Right ventricle myocardium inferior (tissue), 1 donor: ENCODE results near the gene PCGF1. TPM values are rescaled to one million over a fixed set of nuclear protein-coding genes. Genes with fewer than 3 reads are reported as not detected.
A peak's percentile ranks its signal among the peaks of the same experiment; 100 is the strongest.

Experiments used
- ATAC-seq: fragments of 200-7000 bp; cut with Tn5 transposase; one replicate; pipeline ENCODE4 v1.9.1; 2020; ENCODE audit warnings: mild to moderate bottlenecking, moderate library complexity
- DNase-seq: peaks from one replicate; pipeline ENCODE4 v3.0.0; 2021; ENCODE audit errors: missing footprints
- intact Hi-C: fragments of 100-400 bp; cut with DNase I; formaldehyde crosslinking; loops from one replicate; pipeline ENCODE4 v1.11.0; 2022
- total RNA-seq: library from RNA; stranded (reverse); fragmentation: NEBNext Ultra II Directional; extraction: Animal tissue kit (Norgen Biotek cat#: 25700); gene quantifications from one replicate; pipeline ENCODE4 v1.2.1, GENCODE V29; 2021
- donor health status: DM: no; HTN: yes; CAD: no; lungs with severe emphysema.

PCGF1 gene
- total RNA-seq, 1 donor from 2014 or later = 26.7 TPM

DNA sequence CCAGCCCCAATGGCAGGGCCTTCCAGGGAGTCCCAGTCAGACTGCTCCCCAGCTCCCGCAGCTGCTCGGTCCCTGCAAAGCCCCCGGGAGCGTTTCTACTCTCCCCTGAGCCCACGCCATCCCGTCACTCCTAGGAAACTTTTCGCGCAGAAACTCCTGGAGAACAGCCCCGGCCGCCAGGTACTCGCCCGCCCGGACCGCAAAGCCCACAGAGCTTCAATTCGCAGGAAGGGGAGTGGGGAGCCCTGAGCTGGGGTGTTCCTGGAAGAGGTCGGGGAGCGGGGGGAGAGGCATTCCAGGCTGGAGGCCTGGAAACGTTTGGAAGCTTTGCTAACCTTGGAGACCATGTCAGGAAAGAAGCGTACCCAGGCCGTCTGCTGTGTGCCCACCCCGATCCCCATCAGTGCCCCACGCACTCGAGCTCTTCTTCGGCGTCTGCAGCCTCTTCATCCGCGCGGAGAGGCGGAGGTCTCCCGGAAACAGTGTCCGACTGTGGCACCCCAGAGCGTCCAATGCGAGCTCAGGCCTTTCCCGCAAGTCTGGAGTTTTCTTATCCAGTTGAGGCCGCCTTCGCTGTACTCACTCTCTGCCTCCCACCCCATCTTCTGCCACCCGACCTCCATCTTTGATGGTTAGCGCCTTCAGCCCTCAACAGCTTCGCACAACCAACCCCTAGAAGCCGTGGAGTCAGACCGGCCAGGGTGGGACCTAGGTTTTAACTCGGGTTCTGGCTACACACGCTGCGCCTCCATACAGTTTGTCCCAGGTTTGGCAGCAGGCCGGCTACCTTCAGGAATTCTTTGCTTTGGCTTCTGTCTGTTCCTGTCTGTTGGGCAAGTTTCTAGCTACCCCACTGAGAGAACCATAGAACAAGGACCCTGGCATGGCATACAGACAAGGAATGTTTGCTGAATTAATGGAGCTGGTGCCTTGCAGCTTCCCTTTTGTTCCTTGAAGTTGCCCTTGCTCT lies 3.7 kb downstream of the PCGF1 start:
- no peak for ATAC-seq
- peak; percentile 52 for DNase-seq
- intact Hi-C loops = loop anchor here (5.0 to 10.0 kb wide), 2 partner anchors 84 to 151 kb away; partner anchors contain the start of gene SEMA4F

DNA sequence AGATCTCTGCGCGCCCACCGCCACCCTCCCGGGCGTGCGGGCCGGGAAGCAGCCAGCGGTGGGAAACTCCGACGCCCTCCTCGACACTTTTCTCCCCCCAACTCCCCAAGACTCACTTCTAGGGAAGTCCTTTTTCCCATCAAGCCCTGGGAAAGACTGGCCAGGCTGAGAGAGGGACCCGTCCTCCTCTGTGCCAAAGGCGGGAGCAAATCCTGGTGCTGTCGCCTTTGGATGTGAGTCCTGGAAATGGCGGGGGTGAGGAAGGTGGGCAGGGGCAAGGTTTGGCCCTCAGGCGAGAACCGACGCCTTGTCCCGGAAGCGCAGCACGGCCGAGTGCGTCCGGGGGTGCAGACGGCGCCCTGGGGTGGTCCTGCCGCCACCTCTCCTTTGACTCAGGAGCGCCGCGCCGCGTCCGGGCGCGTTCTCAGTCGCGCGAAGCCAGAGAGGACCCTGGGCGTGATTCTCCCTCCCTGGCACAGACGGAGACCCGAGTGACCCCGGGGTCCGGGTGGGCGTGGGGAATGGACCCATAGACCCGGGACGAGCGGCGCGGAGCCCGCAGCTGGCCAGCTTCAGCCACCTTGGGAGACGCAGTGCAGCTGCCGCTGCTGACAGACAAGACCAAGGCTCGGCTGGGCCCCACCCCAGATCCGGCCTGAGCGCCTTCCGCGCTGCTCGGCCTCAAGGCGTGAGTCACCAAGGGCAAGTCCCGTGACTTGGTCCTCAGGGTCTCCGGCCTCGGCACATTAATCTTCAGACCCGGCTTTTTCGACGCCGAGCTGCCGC lies 4.6 kb downstream of the PCGF1 start:
- intact Hi-C loops = loop anchor here (5.0 to 10.0 kb wide), 2 partner anchors 84 to 152 kb away; partner anchors contain the start of gene SEMA4F
- peak; percentile 90 for DNase-seq
- ATAC-seq = peak; percentile 73

GRCh38 chr2:74502147-74502719 lies 5.3 kb downstream of the PCGF1 start:
- intact Hi-C loops = loop anchor here (5.0 to 10.0 kb wide), 2 partner anchors 85 to 153 kb away; partner anchors contain the start of gene SEMA4F
- DNase-seq (peak; percentile 65), ATAC-seq (no peak)

- DNase-seq (no peak), ATAC-seq (no peak)
- intact Hi-C loops = loop anchor here (5.0 to 10.0 kb wide), 2 partner anchors 86 to 153 kb away; partner anchors contain the start of gene SEMA4F
These were observed 6.0 kb downstream of the PCGF1 start for GRCh38 chr2:74501335-74502071.

- no peak for ATAC-seq
- intact Hi-C loops = loop anchor here (5.0 to 10.0 kb wide), 2 partner anchors 87 to 154 kb away; partner anchors contain the start of gene SEMA4F
These were observed 6.9 kb downstream of the PCGF1 start for GRCh38 chr2:74500578-74500946.

DNA sequence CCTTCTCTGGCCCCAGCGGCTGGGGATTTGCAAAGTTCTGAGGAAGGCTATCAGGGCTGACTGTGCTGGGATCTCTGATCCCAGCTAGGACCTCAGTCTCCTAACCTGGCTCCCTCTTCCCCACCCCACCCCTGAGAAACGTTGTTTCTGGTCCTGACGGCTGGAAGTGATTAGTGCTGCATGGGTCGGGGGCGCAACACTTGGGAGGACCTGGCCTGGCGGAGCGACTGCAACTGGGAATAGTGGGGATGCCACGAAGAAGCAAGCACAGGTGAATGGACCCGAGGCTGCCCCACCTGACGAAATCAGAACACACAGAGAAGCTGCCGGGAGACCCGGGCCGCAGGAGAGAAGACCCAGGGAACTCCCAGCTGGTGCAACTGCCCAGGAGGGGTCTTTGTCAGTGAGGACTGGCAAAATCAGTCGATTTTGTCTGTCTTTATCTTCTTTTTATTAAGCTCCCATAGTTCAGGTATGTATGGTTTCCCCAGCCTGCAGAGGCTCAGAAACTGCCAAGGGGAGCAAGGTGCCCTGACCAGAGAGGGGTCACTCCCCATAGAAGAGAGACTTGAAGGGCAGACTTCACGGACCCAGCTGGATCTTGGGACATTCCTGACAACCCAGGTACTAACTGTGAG lies 7.4 kb downstream of the PCGF1 start:
- DNase-seq (peak; percentile 50), ATAC-seq (no peak)
- intact Hi-C loops = loop anchor here (5.0 to 10.0 kb wide), 2 partner anchors 87 to 155 kb away; partner anchors contain the start of gene SEMA4F

More at GRCh38 chr2:74500578-74500946, 6.9 kb downstream of the PCGF1 start:
- no peak for DNase-seq

GRCh38 chr2:74499267-74499939 lies 8.1 kb downstream of the PCGF1 start, which contains the start of gene LBX2:
LBX2 (minus strand) TSS chr2:74499603; CDS start chr2:74499537, 66 bp downstream.
- ATAC-seq (no peak), DNase-seq (peak; percentile 68)
- intact Hi-C loops = no loop called here

DNA sequence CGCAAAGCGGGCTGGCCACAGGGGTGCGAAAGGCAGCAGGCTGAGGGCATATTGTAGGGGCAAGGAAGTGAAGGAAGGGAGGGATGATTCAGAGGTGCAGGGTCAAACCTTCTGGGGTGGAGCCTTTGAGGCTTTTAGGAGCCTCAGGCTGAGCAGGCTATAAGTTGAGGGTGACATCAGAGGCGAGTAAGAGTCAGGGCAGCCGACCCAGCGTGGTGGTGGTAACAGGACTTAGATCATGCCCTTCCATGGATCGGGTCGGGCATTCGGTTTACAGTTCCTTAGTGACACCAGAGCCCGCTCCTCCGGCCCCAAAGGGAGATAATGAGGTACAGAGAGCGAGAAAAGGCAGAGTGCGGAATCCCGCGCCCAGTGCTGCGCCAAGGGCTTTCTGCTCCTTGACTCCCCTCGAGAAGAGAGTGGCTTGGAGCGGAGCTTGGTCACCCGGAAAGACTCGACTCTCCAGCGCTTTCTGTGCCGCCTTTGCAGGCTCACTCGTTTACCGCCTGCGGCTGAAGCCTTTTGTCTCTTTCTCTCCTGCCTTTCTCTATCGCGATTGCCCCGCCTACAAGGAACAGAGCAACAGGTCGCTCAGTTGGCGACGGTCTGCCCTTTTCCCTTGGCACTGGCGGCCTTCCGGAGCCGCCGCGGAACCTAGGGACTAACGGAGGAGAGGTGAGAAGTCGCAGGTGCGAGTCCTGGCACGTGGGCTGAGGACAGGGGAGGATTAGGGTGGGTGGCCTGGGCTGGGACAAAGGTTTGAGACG lies 8.8 kb downstream of the PCGF1 start:
- ATAC-seq (no peak), DNase-seq (peak; percentile 56)
- intact Hi-C loops = no loop called here

GRCh38 chr2:74497777-74498499 lies 9.6 kb downstream of the PCGF1 start:
- intact Hi-C loops = no loop called here
- DNase-seq (peak; percentile 46), ATAC-seq (no peak)

GRCh38 chr2:74496997-74497776 lies 10.3 kb downstream of the PCGF1 start:
- DNase-seq (no peak), ATAC-seq (no peak)
- intact Hi-C loops = no loop called here

- no peak for ATAC-seq
- no peak for DNase-seq
- intact Hi-C loops = no loop called here
These were observed 12.1 kb downstream of the PCGF1 start for GRCh38 chr2:74495440-74495839.

GRCh38 chr2:74493546-74493945 lies 13.9 kb downstream of the PCGF1 start:
- DNase-seq (no peak), ATAC-seq (no peak)
- intact Hi-C loops = no loop called here

GRCh38 chr2:74491648-74492544 lies 15.6 kb downstream of the PCGF1 start:
- intact Hi-C loops = no loop called here
- DNase-seq = no peak
- no peak for ATAC-seq

DNA sequence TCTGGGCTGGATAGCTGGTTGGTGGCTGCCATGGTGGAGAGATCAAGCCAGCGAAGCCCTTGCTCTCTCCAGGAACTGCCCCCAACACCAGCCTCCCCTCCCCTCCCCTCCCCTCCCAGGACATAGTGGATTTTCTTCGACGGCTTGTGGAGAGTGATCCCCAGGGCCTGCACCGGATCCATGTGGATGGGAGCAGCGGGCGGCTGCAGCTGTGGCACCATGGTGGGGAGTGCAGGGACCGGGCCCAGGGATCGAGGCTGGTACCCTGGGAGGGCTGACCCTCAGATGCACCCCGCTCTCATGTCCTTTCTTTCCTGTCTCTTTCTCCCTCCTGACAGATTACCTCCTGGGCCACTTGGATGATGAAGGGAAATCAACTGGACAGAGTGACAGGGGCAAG lies 17.6 kb downstream of the PCGF1 start:
- intact Hi-C loops = no loop called here
- no peak for ATAC-seq
- DNase-seq = no peak
